Esophagus muscularis mucosa (tissue), 4 donors: Measurements from ENCODE around the gene SIT1.

Experiments
- EP300 ChIP-seq: sonication (generic); formaldehyde crosslinking; IDR thresholded peaks from one replicate; pipeline ENCODE4 v1.6.1; 2017; ENCODE audit warnings: antibody characterized with exemption
- POLR2AphosphoS5 ChIP-seq, 2 donors: sonication (generic); formaldehyde crosslinking; IDR thresholded peaks; one replicate each; pipeline ENCODE4 v1.6.1; 2017; ENCODE audit warnings: antibody characterized with exemption in 2 of 2
- TF ChIP-seq, protein P1 (sequence below), 3 experiments: fragments of 200-600 bp in 2 of 3; fragments of 450-650 bp in 1 of 3; sonication (generic) in 2 of 3; IDR thresholded peaks; one replicate each; pipeline ENCODE4 v1.5.1; 2017 to 2019; ENCODE audit warnings: antibody characterized with exemption in 3 of 3, mild to moderate bottlenecking in 2 of 3, moderate library complexity in 1 of 3

DNA sequence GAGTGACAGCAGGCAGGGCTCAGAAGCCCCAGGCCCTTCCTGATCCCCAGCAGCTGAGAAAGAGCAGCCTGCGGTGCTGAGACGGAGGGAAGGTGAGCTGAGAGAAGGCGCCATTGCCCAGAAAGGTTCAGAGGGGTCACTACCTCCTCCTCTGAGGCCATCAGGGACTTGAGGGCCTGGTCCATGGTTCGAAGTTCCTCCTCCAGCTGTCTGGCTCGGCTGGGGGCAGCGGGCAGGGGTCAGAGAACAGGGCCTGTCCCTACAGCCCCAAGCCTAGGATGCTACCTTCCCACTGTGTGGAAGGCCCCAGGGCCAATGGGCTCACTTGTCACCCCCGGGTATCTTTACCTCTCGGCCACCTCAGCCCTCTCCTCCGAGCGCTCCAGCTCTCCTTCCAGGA lies 34.2 kb upstream of the SIT1 start:
- TF ChIP-seq, protein P1, sequence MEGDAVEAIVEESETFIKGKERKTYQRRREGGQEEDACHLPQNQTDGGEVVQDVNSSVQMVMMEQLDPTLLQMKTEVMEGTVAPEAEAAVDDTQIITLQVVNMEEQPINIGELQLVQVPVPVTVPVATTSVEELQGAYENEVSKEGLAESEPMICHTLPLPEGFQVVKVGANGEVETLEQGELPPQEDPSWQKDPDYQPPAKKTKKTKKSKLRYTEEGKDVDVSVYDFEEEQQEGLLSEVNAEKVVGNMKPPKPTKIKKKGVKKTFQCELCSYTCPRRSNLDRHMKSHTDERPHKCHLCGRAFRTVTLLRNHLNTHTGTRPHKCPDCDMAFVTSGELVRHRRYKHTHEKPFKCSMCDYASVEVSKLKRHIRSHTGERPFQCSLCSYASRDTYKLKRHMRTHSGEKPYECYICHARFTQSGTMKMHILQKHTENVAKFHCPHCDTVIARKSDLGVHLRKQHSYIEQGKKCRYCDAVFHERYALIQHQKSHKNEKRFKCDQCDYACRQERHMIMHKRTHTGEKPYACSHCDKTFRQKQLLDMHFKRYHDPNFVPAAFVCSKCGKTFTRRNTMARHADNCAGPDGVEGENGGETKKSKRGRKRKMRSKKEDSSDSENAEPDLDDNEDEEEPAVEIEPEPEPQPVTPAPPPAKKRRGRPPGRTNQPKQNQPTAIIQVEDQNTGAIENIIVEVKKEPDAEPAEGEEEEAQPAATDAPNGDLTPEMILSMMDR (IDR thresholded peaks at IDR 0.05), result no peak
- TF ChIP-seq POLR2AphosphoS5 (IDR thresholded peaks at IDR 0.05), result peak in 1 of 2 donors; percentile 48
- no peak for TF ChIP-seq EP300
